SU-DHL-6 (cell line): ENCODE data around the gene PLCL1.

ENCODE experiments used
- CTCF ChIP-seq: fragments of 200-600 bp; sonication (generic); IDR thresholded peaks from one replicate; pipeline ENCODE4 v1.5.1; 2017; ENCODE audit warnings: antibody characterized with exemption, mild to moderate bottlenecking, low read length, moderate library complexity; ENCODE audit not compliant: insufficient read depth, poor library complexity, severe bottlenecking
- EZH2phosphoT487 ChIP-seq: fragments of 200-600 bp; sonication (generic), shearing (Covaris generic); conservative IDR thresholded peaks from 2 replicates; pipeline ENCODE4 v1.6.1; 2018; ENCODE audit warnings: mild to moderate bottlenecking, antibody characterized with exemption, low read length, moderate library complexity, mixed read lengths

- TF ChIP-seq CTCF, result no peak
- no peak for TF ChIP-seq EZH2phosphoT487
Observed at GRCh38 chr2:197958592-197959150, 154.3 kb downstream of the PLCL1 start.
